Posterior vena cava (tissue), 2 donors: Measurements from ENCODE around the gene TMEM184B. TPM values are rescaled to one million over a fixed set of nuclear protein-coding genes. Genes with fewer than 3 reads are reported as not detected.

ENCODE experiments used
- DNase-seq: peaks from one replicate; pipeline ENCODE4 v3.0.0-alpha.2; 2020; ENCODE audit warnings: low spot score
- intact Hi-C, 2 donors: fragments of 100-400 bp; cut with DNase I; formaldehyde crosslinking; loops; one replicate each; pipeline versions ENCODE4 v1.14.1 to v1.14.2; 2022 to 2023
- total RNA-seq, 2 donors: library from RNA; stranded (reverse); fragmentation: NEBNext Ultra II Directional; extraction: Animal tissue kit (Norgen Biotek cat#: 25700); gene quantifications; one replicate each; pipeline ENCODE4 v1.2.1, GENCODE V29; 2021
- donor health status: DM: yes; HTN: yes; CAD: no.
- donor health status: DM: yes; HTN: yes; CAD: no.

Gene TMEM184B
- total RNA-seq, 2 donors from 2014 or later, result 42.9 to 49.7 TPM

- intact Hi-C loops, result no loop called here
Measured at GRCh38 chr22:38290347-38290746, 17.5 kb upstream of the TMEM184B start.

GRCh38 chr22:38289583-38290082, 16.8 kb upstream of the TMEM184B start:
- no peak for DNase-seq
- intact Hi-C loops, result no loop called here

More at GRCh38 chr22:38290347-38290746, 17.5 kb upstream of the TMEM184B start:
- DNase-seq, result no peak

- no peak for DNase-seq
- intact Hi-C loops, result no loop called here
Measured at GRCh38 chr22:38286915-38287669, 14.3 kb upstream of the TMEM184B start.

- no peak for DNase-seq
- intact Hi-C loops, result no loop called here
Measured at GRCh38 chr22:38285018-38285417, 12.2 kb upstream of the TMEM184B start.

GRCh38 chr22:38284042-38284402, 11.2 kb upstream of the TMEM184B start:
- DNase-seq, result no peak
- intact Hi-C loops, result no loop called here

GRCh38 chr22:38282397-38282796, 9.6 kb upstream of the TMEM184B start:
- intact Hi-C loops, result no loop called here
- DNase-seq, result no peak

- intact Hi-C loops, result no loop called here
- no peak for DNase-seq
Measured at GRCh38 chr22:38276166-38276565, 3.4 kb upstream of the TMEM184B start.

GRCh38 chr22:38273135-38273826, 471 bp upstream of the TMEM184B start:
- no peak for DNase-seq
- intact Hi-C loops, result no loop called here

- DNase-seq, result no peak
- intact Hi-C loops, result no loop called here
Measured at GRCh38 chr22:38271927-38272372, 860 bp downstream of the TMEM184B start.

- intact Hi-C loops, result no loop called here
- DNase-seq, result no peak
Measured at GRCh38 chr22:38271101-38271500, 1.7 kb downstream of the TMEM184B start.

- intact Hi-C loops, result no loop called here
- no peak for DNase-seq
Measured at GRCh38 chr22:38270091-38270992, 2.5 kb downstream of the TMEM184B start.

- intact Hi-C loops, result loop anchor here in 1 of 2 donors (10.0 kb wide), 1 partner anchor 85 kb away; no protein-coding TSS in a partner anchor
- no peak for DNase-seq
Measured at GRCh38 chr22:38269466-38269865, 3.3 kb downstream of the TMEM184B start.

GRCh38 chr22:38267086-38267485, 5.7 kb downstream of the TMEM184B start:
- intact Hi-C loops, result loop anchor here in 1 of 2 donors (10.0 kb wide), 1 partner anchor 88 kb away; no protein-coding TSS in a partner anchor
- no peak for DNase-seq

- intact Hi-C loops, result loop anchor here in 1 of 2 donors (10.0 kb wide), 1 partner anchor 89 kb away; no protein-coding TSS in a partner anchor
- no peak for DNase-seq
Measured at GRCh38 chr22:38266120-38266519, 6.7 kb downstream of the TMEM184B start.

GRCh38 chr22:38264322-38264843, 8.4 kb downstream of the TMEM184B start:
- DNase-seq, result no peak
- intact Hi-C loops, result loop anchor here in 1 of 2 donors (10.0 kb wide), 1 partner anchor 90 kb away; no protein-coding TSS in a partner anchor

- DNase-seq, result no peak
- intact Hi-C loops, result loop anchor here in 1 of 2 donors (10.0 kb wide), 1 partner anchor 93 kb away; no protein-coding TSS in a partner anchor
Measured at GRCh38 chr22:38262051-38262795, 10.6 kb downstream of the TMEM184B start.

- intact Hi-C loops, result loop anchor here in 1 of 2 donors (10.0 kb wide), 1 partner anchor 94 kb away; no protein-coding TSS in a partner anchor
- DNase-seq, result no peak
Measured at GRCh38 chr22:38260761-38261681, 11.8 kb downstream of the TMEM184B start.
